ENCODE measurements around the gene RNF169. TPM values are rescaled to one million over a fixed set of nuclear protein-coding genes. Genes with fewer than 3 reads are reported as not detected.
A peak's percentile ranks its signal among the peaks of the same experiment; 100 is the strongest.
"Not testable (repeated sequence)": the region's sequence is repeated elsewhere in the genome, so short reads cannot be mapped to it uniquely, and the experiment has no call there.

Gene RNF169
- total and polyA plus RNA-seq, 9 of the 15 experiments (the other 6 are each of a cell fraction or from before 2014, with no cell fraction given): 0.68 to 18.1 (median 10.1) TPM

- TF ChIP-seq ZBTB1 (CRISPR knock-in tag; IDR thresholded peaks at IDR 0.05; ENCODE audit: borderline replicate concordance, low read depth) (no peak), KDM1A (IDR thresholded peaks at IDR 0.05) (peak; percentile 66 to 68), TOE1 (IDR thresholded peaks at IDR 0.05; ENCODE audit: borderline replicate concordance) (no peak), TOE1 (CRISPR knock-in tag; IDR thresholded peaks at IDR 0.05; ENCODE audit: borderline replicate concordance, low read depth) (no peak), SAFB (IDR thresholded peaks at IDR 0.05; ENCODE audit: borderline replicate concordance, low read depth, low read length) (0 out of 2 replicates have a peak, but pooled peaks have one; percentile 3), IFI16 (CRISPR knock-in tag; IDR thresholded peaks at IDR 0.05) (no peak), NBN (IDR thresholded peaks at IDR 0.05; ENCODE audit: low read depth) (no peak)
- no peaks in the 10 kb centered on the region for H3K4me1 ChIP-seq (replicated peaks in 1 of 2; ENCODE audit: control insufficient read depth in 2 of 2, insufficient read depth in 2 of 2, low read length in 2 of 2)
- no peaks in the 10 kb centered on the region for H4K20me1 ChIP-seq (replicated peaks; ENCODE audit: control insufficient read depth, insufficient read depth, low read length)
- in situ Hi-C loops (cut with MboI): no loop called here
- BruUV-seq (replicated peaks): no TSS peak
- no peaks in the 10 kb centered on the region for H3K9me1 ChIP-seq (ENCODE audit: control insufficient read depth, insufficient read depth, low read length)
- H3K36me3 ChIP-seq (ENCODE audit: control insufficient read depth, insufficient read depth, low read length): peaks cover 8% of the 10 kb centered on the region; the same call in 1 of the 3 replicates
- FAIRE-seq: no peak
- H3K4me2 ChIP-seq (ENCODE audit: insufficient read depth, low read length): no peak overlapping the region
- CTCF ChIA-PET (ENCODE audit: low intra/inter-chr PET ratio): no interaction called here
- no peak overlapping the region for H2AFZ ChIP-seq (ENCODE audit: low read depth, low read length)
- intact Hi-C loops (cut with micrococcal nuclease): no loop called here
- H3K79me2 ChIP-seq (ENCODE audit: control insufficient read depth, insufficient read depth, low read length): peaks cover 20% of the 10 kb centered on the region
- H3K9ac ChIP-seq (ENCODE audit: insufficient read depth in 1 of 2, low read depth in 2 of 2, low read length in 2 of 2): no peak overlapping the region
- H3K9me3 ChIP-seq (replicated peaks; ENCODE audit: control insufficient read depth, insufficient read depth, low read depth, low read length): no peaks in the 10 kb centered on the region
- no peak for DNase-seq (ENCODE audit: extremely low read depth in 1 of 4, low spot score in 3 of 4)
- H3K27ac ChIP-seq (ENCODE audit: extremely low read depth, low read depth, low read length): no peak overlapping the region
- no peaks in the 10 kb centered on the region for H3K27me3 ChIP-seq (ENCODE audit: control insufficient read depth in 2 of 2, insufficient read depth in 2 of 2, low read length in 2 of 2)
- 56% methylated on average over 1 of the region's 1 CpG for WGBS (ENCODE audit: insufficient coverage, low coverage, missing lambda C conversion rate)
- no peak for ATAC-seq
- H3K4me3 ChIP-seq: no peak overlapping the region
- POLR2A ChIA-PET: no interaction called here
Observed at GRCh38 chr11:74766905-74767304, 18.3 kb downstream of the RNF169 start.

DNA sequence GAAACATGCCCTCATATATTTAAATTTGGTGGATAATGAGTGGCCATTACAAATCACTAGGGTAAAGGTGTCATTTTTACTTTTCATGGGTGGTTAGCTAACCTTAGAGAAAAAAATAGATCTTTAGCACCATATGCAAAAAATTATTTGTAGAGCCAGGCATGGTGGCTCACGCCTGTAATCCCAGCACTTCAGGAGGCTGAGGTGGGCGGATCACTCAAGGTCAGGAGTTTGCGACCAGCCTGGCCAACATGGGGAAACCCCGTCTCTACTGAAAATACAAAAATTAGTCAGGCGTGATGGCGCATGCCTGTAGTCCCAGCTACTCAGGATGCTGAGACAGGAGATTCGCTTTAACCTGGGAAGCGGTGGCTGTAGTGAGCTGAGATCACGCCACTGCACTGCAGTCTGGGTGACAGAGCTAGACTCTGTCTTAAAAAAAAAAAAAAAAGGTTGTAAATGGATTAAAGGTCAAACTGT is 19.6 kb downstream of the RNF169 start:
- H3K36me3 ChIP-seq (ENCODE audit: control insufficient read depth, insufficient read depth, low read length); BruUV-seq (replicated peaks); H3K4me2 ChIP-seq (ENCODE audit: insufficient read depth, low read length); H3K9me1 ChIP-seq (ENCODE audit: control insufficient read depth, insufficient read depth, low read length); in situ Hi-C loops (cut with MboI); H3K9me3 ChIP-seq (replicated peaks; ENCODE audit: control insufficient read depth, insufficient read depth, low read depth, low read length); H2AFZ ChIP-seq (ENCODE audit: low read depth, low read length); intact Hi-C loops (cut with micrococcal nuclease); FAIRE-seq; H3K4me3 ChIP-seq; POLR2A ChIA-PET; H3K27ac ChIP-seq (ENCODE audit: extremely low read depth, low read depth, low read length); ATAC-seq; H3K9ac ChIP-seq (ENCODE audit: insufficient read depth in 1 of 2, low read depth in 2 of 2, low read length in 2 of 2); DNase-seq (ENCODE audit: extremely low read depth in 1 of 4, low spot score in 3 of 4); H3K27me3 ChIP-seq (ENCODE audit: control insufficient read depth in 2 of 2, insufficient read depth in 2 of 2, low read length in 2 of 2); H4K20me1 ChIP-seq (replicated peaks; ENCODE audit: control insufficient read depth, insufficient read depth, low read length); H3K4me1 ChIP-seq (replicated peaks in 1 of 2; ENCODE audit: control insufficient read depth in 2 of 2, insufficient read depth in 2 of 2, low read length in 2 of 2); CTCF ChIA-PET (ENCODE audit: low intra/inter-chr PET ratio): not testable (repeated sequence)
- 89% methylated on average over 9 of the region's 9 CpGs for WGBS (ENCODE audit: insufficient coverage, low coverage, missing lambda C conversion rate)
- peaks cover 25% of the 10 kb centered on the region for H3K79me2 ChIP-seq (ENCODE audit: control insufficient read depth, insufficient read depth, low read length)

Data from K562 (cell line).